ENCODE results near the gene ACP2. TPM values are rescaled to one million over a fixed set of nuclear protein-coding genes. Genes with fewer than 3 reads are reported as not detected.
A peak's percentile ranks its signal among the peaks of the same experiment; 100 is the strongest.

Gene ACP2
- total RNA-seq, 1 donor from 2014 or later, result 18.8 TPM

GRCh38 chr11:47268448-47269001 lies 19.9 kb upstream of the ACP2 start:
- no peak for DNase-seq

- no peak for DNase-seq
Measured at GRCh38 chr11:47267876-47268275, 19.3 kb upstream of the ACP2 start.

DNA sequence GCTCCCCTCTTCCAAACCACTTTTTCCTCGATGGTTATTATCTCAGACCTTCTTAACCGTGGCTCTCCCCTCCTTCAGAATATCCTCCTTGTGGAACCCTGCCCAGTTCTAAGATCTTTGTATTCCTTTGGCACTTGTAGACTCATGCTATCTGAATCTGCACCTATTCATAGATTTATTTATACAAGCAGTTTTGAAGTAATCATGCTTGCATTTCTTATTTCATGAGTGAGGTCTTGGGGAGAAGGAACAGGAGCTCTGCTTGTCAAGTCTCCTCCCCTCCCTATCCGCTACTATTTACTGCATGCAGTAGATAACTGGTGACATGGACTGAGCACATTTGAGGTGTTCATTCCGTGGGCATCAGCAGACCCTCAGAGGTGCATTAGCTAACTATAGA lies 15.9 kb upstream of the ACP2 start:
- no peak for DNase-seq

GRCh38 chr11:47264119-47264518 lies 15.5 kb upstream of the ACP2 start:
- no peak for DNase-seq

DNA sequence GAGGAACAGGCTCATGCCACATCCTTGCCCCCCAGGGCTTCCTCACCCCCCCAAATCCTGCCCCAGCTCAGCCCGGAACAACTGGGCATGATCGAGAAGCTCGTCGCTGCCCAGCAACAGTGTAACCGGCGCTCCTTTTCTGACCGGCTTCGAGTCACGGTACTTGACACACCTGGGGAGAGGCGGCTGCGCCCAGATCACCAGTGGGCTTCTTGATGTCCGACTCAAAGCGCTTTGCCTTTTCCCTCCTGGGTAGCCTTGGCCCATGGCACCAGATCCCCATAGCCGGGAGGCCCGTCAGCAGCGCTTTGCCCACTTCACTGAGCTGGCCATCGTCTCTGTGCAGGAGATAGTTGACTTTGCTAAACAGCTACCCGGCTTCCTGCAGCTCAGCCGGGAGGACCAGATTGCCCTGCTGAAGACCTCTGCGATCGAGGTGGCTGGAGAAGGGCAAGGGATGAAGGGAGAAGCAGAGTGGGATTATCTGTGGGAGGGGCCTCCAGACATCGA lies 12.7 kb upstream of the ACP2 start:
- no peak for DNase-seq

DNA sequence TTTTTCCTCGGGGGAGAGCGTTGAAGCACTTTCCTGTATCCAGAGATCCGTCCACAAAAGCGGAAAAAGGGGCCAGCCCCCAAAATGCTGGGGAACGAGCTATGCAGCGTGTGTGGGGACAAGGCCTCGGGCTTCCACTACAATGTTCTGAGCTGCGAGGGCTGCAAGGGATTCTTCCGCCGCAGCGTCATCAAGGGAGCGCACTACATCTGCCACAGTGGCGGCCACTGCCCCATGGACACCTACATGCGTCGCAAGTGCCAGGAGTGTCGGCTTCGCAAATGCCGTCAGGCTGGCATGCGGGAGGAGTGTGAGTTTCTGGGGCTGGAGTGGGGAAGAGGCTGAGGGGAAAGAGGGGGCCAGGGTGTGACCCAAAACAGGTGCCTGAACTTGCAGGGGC lies 11.8 kb upstream of the ACP2 start:
- no peak for DNase-seq

DNA sequence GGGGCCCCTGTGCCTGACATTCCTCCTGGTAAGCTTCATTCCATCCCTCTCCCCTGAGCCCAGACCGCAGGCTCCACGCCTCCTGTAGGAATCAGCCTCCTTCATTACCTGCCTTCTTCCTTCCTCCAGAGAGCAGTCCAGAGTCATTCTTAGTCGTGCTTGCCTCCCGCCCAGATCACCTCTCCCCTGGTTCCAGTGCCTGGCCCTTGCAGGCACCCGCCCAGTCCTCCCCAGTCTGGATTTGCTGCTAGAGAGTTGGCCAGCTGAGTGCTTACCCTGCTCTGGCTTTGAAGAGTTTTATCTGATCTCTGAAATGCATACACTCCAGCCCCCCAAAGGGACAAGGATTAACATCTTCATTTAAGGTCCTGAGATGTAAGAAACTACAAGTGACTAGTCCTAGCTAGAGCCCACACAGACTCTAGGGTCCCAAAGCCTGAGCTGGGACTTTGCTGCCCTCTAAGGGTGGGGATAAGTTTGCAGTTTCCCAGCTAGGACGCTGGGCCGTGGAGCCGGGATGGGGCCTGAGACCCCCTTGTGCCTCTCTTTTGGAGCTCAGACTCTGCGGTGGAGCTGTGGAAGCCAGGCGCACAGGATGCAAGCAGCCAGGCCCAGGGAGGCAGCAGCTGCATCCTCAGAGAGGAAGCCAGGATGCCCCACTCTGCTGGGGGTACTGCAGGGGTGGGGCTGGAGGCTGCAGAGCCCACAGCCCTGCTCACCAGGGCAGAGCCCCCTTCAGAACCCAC lies 10.8 kb upstream of the ACP2 start:
- DNase-seq, result no peak

DNA sequence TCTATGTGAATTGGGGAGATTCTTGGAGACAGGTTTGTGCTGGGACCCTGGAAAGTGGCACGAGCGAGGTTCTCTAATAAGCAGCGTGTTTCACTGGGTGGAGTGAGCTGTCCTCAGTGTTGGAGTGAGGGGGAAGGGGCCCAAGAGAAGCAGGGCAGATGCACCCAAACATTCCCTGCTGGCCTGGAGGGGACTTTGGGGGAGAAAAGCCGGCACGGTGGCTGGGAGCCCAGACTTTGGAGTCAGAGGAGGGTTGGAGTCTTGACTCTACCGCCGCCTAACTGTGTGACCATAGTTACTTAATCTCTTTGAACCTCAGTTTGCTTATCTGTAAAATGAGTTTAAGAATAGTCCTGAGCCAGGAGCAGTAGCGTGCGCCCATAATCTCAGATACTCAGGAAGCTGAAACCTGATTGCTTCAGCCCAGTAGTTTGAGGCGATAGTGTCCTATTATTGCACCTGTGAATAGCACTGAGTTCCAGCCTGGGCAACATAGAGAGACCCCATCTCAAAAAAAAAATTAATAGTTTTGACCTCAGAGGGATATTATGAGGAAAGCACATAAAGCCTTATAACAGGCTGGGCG lies 9.8 kb upstream of the ACP2 start:
- DNase-seq, result no peak

DNA sequence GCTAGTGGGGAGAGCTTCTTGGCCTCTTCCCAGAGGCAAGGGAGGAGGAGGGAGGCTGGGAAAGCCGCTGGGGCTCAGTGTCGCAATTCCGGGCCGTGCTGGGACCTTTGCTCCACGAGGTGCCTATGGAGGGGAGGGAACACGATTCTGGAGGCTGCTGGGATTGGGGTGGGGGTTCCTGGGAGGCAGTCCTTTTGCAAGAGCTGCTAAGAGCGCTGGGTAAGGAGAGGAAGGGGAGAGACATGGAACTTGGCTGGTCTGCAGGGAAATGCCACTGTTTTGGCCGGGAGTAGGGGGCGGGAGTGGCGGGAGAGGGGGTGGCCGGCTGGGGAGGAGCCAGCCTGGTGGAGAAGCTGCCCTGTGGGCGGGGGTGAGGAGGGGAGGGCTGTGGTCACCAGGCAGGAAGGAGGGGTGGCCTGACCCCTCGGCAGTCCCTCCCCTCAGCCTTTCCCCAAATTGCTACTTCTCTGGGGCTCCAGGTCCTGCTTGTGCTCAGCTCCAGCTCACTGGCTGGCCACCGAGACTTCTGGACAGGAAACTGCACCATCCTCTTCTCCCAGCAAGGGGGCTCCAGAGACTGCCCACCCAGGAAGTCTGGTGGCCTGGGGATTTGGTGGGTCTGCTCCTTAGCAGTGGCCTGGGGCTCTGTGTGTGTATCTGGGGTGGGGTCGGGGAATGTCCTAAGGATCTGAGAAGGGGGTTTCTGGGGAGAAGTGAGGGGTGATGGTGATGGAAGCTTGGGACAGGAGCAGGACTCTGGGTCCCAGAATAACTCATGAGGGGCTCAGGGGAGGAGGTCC lies 9.1 kb upstream of the ACP2 start, which contains the start of gene NR1H3:
NR1H3 (plus strand) TSS at position 480 of the 800 bp plus-strand sequence. CDS start 1,221 bp downstream, outside the sequence.
- DNase-seq, result peak; percentile 59

- no peak for DNase-seq
Measured at GRCh38 chr11:47257177-47257516, 8.5 kb upstream of the ACP2 start.

- DNase-seq, result no peak
Measured at GRCh38 chr11:47256374-47256773, 7.8 kb upstream of the ACP2 start.

DNA sequence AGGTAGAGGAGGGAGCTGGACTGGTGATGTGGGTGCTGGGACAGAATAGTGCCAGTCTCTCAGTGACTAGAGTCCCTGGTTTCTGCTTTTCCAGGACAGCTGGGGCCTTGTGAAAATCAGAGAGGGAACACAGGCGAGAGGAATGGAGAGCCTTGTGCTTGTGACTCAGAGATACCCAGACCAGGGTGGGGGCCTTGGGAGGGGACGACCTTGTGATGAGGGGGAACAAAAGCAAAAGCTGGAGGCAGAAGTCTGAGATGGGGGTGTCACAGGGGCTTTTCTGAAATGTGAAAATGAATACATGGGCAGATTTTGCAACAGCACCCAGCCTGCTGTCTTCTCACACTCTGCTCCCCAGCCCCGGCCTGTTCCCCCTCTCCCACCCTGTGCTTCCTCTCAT lies 5.8 kb upstream of the ACP2 start:
- no peak for DNase-seq

GRCh38 chr11:47253660-47254059 lies 5.0 kb upstream of the ACP2 start:
- DNase-seq, result no peak

DNA sequence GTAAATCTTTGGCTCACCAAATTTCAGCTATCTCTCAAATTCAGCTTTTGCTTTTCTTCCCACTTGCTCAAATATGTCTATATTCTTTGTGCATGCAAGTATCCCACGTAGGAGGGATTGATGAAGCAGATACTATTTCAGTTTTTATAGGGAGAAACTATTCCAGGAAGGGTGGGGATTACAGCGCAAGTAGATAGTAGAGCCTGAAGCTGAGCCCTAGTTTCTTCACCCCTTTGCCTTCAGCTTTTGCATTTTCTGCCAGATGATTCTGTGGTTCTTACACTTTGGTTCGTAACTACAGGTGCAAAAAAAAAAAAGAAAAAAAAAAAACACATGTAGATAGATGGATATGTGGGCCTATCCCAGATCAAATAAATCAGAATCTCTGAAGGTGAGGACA lies 3.1 kb upstream of the ACP2 start:
- DNase-seq, result no peak

GRCh38 chr11:47249378-47249715 lies 733 bp upstream of the ACP2 start:
- DNase-seq, result no peak

- no peak for DNase-seq
Measured at GRCh38 chr11:47248304-47248663, 330 bp downstream of the ACP2 start.

- DNase-seq, result no peak
Measured at GRCh38 chr11:47247502-47247901, 1.1 kb downstream of the ACP2 start.

DNA sequence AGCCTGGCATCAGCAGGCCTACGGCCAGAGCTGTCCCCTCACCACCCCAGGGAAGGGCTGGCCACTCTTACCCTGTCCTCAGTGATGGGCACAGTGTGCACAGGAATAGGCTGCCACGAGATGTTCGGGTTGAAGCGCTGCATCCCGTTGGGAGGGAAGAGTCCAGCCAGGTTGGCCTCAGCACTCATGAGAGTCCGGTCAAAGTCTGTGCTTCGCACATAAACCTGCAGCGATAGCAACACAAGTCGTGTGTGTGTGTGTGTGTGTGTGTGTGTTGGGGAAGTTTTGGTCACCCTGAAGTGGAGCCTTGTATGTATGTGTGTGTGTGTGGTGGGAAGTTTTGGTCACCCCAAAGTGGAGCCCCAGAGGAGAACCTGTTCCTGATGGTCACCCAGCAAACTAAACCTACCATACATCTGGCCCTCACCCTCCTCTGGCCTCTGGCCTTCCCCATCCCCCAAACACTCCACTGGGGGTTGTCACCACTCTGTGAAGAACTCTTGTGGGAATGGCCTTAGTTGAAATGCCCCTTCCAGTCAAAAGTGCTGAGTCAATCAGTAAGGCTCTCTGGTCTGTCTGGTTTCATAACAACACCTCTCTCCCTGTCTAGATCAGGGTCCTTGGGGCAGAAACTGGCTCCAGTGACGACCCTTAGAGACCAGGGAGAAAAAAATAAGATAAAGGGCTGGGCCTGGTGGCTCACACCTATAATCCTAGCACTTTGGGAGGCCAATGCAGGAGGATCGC lies 2.8 kb downstream of the ACP2 start:
- no peak for DNase-seq

DNA sequence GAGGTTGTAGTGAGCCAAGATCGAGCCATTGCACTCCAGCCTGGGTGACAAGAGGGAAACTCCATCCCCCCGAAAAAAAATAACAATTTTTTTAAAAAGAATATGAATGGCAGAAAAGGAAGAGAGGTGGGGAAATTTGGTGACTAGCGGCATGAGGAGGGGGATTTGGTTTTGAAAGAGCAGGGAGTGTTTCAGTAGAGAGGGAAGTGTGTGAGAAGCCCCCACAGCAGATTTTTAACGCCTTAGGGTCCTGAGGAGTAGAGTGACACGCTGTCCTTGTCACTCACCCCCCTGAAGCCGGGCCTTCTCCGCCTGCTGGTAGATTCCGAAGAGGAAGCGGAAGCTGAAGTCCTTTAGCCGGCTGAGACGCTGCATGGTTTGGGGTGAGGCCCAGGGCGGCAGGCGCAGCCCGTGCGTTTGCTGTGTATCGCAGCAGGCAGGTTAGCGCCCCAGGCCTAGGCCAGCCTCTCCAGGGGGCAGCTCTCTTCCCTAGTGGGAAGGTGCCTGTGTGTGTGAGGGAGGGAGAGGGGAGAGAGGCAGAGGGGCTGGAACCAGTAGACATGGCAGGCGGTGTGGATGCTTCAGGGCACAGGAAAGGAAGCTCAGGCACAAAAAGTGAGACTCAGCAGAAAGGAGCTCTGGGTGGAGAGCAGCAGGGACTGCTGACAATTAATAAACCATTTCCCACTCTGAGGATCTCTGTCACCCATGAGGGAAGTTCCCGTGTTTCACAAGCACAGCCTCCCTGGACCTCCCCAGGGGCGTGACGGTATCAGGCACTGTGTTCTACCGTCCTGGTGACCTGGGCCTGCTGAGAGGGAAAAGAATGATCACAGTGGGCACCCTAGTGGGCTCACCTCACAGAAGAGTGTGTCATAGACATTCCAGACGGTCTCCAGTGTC lies 3.9 kb downstream of the ACP2 start:
- no peak for DNase-seq

DNA sequence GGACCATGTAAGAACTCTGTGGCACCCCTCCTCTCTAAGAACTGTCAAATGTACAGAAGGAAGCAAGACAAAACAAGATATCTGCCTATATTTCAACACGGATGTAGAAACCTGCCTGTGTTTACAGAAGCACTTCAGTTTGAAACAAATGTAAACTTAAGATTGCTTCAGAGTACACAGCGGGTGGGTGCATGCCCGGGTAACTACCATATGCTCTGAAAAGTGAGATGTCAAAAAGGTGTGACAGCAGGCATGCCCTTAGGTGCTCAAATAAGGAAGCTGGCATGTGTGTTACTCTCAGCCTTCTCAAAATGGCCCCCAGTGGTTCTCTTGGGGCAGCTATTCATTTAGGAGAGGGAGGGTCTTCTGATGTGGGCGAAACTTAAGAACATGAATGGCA lies 5.2 kb downstream of the ACP2 start:
- no peak for DNase-seq

DNA sequence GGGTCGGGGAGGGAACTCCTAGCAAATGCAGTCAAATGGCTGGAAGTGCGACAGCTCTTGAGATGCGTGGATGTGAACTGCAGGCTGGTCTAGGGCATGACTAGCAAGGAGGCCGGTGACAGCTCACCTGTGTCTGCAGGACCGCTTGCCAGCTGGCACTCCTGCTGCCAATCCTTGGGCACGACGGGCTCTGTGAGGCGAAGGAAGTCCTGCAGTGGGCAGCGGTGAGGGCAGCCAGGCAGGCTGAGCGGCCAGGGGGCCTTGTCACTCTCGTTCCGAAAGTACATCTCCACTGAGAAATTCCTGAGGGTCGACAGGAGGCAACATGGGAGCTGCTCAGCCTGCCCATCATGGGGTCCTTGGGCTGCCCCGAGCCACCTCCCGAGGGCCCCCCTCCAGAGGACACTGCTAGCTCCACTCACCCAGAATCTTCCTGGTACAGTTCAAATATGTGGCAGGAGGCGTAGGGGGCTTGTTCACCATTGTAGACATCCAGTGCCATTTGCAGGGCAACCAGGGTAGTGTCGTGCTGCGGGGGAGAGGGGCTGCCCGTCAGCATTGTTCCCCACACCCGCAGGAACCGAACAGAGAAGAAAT lies 5.9 kb downstream of the ACP2 start:
- DNase-seq, result no peak

All from skin of body (tissue), 2 donors.